SK-N-DZ (cell line): Measurements from ENCODE around the gene KDM4C. TPM values are rescaled to one million over a fixed set of nuclear protein-coding genes. Genes with fewer than 3 reads are reported as not detected.
"Not testable (repeated sequence)": the region's sequence is repeated elsewhere in the genome, so short reads cannot be mapped to it uniquely, and the experiment has no call there.

Experiments
- DNase-seq: peaks from one replicate; pipeline ENCODE4 v3.0.0-alpha.2; 2015; ENCODE audit warnings: low spot score
- polyA plus RNA-seq, 2 experiments: library from polyadenylated mRNA; depleted of rRNA; stranded (reverse); fragments of >200 nt; gene quantifications; 2 replicates each; pipeline ENCODE4 v1.2.3, GENCODE V29; 2014

Gene KDM4C
- polyA plus RNA-seq (2014; cell fraction: cytosol; rRNA removed): 6.2 and 7.0 TPM in 2 replicates
- polyA plus RNA-seq (2014; cell fraction: nucleus; rRNA removed): 8.9 and 10.6 TPM in 2 replicates

- DNase-seq: peak; percentile 87
Measured at GRCh38 chr9:6757456-6758247, at the start of gene KDM4C. TSS of gene KDM4C (plus strand) at chr9:6757973. CDS start at chr9:6792989, 35,016 bp downstream.

DNA sequence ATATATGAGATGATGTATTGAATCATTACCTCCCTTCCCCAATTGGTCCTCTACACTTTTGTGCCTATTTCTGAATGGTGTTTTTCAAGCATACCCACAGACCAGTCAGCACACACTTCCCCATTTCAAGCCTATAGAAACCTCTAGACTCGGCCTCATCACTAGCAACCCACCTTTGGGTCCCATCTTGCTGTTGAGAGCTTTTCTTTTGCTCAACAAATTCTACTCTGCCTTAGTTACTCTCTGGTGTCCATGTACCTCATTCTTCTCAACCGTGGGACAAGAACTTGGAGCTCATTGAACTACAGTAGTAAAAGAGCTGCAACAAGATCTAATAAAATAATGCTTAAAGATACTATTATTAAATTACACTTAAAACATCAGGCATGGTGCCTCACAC, 49.0 kb upstream of the KDM4C start:
- no peak for DNase-seq

GRCh38 chr9:6711403-6711802, 46.4 kb upstream of the KDM4C start:
- DNase-seq: no peak

DNA sequence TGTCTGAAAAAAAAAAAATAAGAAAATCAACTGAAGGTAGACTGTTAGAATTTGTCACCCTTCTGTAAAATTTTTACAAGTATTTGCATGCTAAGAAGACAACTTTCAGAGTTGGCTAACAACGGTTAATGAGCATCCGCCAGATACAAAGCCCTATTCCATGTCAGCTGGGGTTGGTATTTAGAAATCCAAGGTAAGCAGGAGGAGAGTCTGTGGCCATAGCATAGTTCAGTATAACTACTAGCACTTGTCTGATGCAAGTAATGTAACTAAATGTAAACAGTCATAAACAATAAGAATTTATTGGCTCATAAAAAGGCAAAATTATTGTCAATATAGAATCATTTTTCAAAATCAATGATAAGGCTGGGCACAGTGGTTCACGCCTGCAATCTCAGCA, 45.7 kb upstream of the KDM4C start:
- no peak for DNase-seq

GRCh38 chr9:6714176-6714575, 43.6 kb upstream of the KDM4C start:
- no peak for DNase-seq

GRCh38 chr9:6715153-6715754, 42.5 kb upstream of the KDM4C start:
- DNase-seq: not testable (repeated sequence)

- DNase-seq: peak; percentile 42
Measured at GRCh38 chr9:6715755-6716643, 41.8 kb upstream of the KDM4C start.

DNA sequence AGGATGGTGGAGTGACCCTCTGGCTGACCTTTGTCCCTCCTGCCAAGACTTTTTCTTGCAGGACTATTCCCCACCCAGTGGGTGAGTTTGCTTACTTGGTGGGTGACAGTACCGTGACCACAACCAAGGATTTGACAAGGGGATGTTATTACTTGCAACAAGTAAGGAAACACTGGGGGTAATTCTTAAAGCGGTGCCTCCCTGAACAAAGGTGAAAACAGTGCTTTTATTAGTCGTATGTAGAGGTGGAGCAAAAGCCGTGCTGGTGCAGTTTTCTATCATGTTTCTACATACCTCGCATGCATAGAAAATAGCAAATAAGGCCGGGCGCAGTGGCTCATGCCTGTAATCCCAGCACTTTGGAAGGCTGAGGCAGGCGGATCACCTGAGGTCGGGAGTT, 41.0 kb upstream of the KDM4C start:
- no peak for DNase-seq

DNA sequence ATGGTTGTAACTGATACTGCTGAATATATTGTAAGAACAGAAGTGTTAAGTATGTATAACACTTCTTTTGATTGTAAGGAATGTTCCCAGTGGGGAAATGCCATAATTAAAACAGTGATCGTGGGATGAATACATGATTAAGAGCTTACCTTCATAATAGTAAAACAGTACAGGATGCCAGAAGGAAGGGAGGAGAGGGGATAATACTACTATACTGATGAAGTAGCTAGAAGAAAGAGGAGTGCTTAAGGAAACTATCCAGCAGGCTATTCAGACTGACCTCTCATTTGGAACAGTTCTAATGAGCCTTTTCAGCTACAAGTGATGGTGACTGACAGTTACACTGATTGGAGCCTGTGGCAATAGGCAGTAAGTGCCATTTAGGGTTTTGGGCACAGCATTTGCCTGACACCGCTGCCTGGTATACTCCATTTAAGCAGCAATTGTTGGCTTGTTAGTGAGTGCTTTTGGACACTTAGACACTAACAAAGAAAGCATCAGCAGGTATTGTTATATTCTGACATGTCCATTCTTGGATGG, 33.8 kb upstream of the KDM4C start:
- no peak for DNase-seq

GRCh38 chr9:6733257-6733656, 24.5 kb upstream of the KDM4C start:
- no peak for DNase-seq

- DNase-seq: no peak
Measured at GRCh38 chr9:6733831-6734230, 23.9 kb upstream of the KDM4C start.

DNA sequence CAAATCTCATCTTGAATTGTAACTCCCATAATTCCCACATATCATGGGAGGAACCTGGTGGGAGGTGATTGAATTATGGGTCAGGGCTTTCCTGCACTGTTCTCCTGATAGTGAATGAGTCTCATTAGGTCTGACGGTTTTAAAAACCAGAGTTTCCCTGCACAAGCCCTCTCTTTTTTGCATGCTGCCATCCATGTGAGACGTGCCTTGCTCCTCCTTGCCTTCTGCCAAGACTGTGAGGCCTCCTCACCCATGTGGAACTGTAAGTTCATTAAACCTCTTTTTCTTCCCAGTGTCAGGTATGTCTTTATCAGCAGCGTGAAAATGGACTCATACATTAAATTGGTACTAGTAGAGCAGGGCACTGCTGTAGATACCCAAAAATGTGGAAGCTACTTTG, 22.4 kb upstream of the KDM4C start:
- DNase-seq: no peak

- DNase-seq: peak; percentile 1
Measured at GRCh38 chr9:6739218-6739617, 18.6 kb upstream of the KDM4C start.

DNA sequence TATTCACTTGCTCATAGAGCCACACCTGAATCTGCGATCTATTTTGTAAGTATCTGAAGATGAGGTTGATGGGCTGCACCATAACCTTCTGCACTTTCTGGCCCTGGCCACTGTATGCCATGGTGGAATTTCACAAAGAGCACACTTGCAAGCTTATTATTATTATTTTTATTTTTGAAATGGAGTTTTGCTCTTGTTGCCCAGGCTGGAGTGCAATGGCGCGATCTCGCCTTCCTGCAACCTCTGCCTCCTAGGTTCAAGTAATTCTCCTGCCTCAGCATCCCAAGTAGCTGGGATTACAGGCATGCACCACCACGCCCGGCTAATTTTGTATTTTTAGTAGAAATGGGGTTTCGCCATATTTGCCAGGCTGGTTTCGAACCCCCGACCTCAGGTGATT, 8.9 kb upstream of the KDM4C start:
- not testable (repeated sequence) for DNase-seq

DNA sequence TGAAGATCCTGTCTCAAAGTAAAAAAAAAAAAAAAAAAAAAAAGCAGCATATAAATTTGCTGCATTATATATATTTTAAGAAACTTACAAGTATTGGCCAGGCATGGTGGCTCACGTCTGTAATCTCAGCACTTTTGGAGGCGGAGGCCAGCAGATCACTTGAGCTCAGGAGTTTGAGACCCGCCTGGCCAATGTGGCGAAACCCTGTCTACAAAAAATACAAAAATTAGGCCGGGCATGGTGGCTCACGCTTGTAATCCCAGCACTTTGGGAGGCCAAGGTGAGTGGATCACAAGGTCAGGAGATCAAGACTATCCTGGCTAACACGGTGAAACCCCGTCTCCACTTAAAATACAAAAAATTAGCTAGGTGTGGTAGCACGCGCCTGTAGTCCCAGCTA, 2.9 kb upstream of the KDM4C start:
- not testable (repeated sequence) for DNase-seq

DNA sequence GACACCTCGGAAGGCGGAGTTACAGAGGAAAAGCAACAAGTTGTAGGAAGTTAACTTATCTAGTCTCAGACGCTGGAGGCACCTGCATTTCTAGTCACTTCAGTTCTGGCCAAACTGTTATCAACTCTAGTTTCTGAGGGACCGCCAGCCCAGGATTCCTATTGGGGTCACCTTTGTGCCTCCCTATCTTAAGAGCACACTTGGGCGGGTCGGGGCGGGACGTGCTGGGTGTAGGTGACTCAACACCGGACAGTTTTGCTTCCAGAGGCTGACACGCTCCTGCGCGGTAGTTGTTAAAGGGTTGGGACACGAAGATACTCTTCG, 679 bp upstream of the KDM4C start:
- DNase-seq: no peak

- DNase-seq: no peak
Measured at GRCh38 chr9:6758248-6758497, 400 bp downstream of the KDM4C start.

DNA sequence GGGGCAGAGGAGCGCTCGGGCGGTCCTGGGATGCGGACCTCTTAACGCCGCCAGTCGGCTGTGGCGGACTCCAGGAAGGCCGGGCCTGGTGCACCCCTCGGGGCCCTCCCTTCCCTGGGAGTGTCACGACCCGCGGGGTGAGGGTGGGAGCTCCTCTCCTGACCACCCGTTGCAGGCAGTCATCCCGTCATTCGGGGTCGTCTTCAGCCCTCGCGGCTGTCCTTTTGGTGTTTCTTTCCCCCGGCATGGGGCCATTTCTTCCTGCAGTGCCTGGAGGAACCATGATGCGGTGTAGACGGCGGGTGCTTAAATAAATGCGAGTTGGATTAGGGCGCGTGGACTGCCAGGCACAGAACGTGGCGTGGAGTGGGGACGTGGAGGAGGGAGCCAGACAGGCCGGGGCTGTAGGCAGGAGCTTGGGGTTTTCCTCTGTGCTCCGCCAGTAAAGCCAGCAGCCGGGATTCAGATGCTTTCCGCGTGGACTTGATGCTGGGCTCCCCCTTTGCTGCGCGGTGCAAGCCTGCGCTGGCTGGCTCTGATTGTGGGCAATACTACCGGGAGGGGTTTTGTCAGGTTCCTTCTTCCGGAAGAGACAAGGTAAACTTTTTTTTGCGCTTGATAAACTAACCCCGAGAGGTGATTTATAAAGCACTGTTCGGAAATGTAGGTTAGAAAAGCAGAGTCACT, 868 bp downstream of the KDM4C start:
- peak; percentile 38 for DNase-seq

GRCh38 chr9:6759185-6759977, 1.6 kb downstream of the KDM4C start:
- peak; percentile 3 for DNase-seq

- DNase-seq: no peak
Measured at GRCh38 chr9:6761306-6761705, 3.5 kb downstream of the KDM4C start.

GRCh38 chr9:6763244-6763643, 5.5 kb downstream of the KDM4C start:
- DNase-seq: no peak
